Measurements from ENCODE around the gene SYT9. TPM values are rescaled to one million over a fixed set of nuclear protein-coding genes. Genes with fewer than 3 reads are reported as not detected.

SYT9 gene
- total RNA-seq, 1 experiment from 2014 or later, result not detected

DNA sequence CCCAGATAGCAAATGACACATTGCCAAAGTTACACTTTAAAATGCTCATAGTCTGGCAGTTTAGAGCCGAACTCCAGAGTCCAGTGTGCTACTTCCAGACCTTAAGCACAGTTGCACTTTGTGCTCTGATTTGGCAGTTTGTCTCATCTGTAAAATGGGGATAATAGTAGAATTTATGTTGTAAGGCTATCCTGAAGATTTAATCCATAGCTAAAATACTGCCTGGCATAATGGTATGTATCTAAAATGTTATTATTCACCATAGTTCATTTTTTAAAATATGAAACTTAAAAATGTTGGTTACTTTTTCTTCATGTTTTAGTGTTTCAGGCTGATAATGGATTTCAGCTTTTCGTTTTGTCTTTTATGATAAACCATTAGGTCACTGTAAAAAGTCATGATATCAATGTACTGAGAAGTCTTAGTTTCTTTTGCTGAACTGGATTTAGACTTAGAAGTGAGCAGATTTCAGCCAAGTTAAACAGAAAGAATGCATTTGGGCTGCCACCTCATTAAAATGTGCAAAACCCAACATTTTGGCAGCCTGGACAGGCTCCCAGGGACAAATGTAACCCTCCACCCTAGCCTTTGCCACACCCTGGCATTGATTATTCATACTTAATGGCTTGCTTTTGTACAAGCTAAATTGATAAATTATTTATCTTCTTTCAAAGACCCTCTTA lies 234.5 kb downstream of the SYT9 start:
- CTCF ChIA-PET, result no interaction called here
- Mint-ChIP-seq H3K27me3 (ENCODE audit: unreplicated experiment) (peaks cover 35% of the 10 kb centered on the region), H3K4me3 (ENCODE audit: low read depth, unreplicated experiment) (no peak overlapping the region), H3K9me3 (ENCODE audit: low read depth, unreplicated experiment) (no peaks in the 10 kb centered on the region), H3K36me3 (ENCODE audit: insufficient read depth, unreplicated experiment) (no peaks in the 10 kb centered on the region), H3K27ac (ENCODE audit: unreplicated experiment) (no peak overlapping the region), H3K4me1 (ENCODE audit: low read depth, unreplicated experiment) (no peaks in the 10 kb centered on the region)
- no TSS peak for BruUV-seq (replicated peaks)
- TF ChIP-seq, protein P1, sequence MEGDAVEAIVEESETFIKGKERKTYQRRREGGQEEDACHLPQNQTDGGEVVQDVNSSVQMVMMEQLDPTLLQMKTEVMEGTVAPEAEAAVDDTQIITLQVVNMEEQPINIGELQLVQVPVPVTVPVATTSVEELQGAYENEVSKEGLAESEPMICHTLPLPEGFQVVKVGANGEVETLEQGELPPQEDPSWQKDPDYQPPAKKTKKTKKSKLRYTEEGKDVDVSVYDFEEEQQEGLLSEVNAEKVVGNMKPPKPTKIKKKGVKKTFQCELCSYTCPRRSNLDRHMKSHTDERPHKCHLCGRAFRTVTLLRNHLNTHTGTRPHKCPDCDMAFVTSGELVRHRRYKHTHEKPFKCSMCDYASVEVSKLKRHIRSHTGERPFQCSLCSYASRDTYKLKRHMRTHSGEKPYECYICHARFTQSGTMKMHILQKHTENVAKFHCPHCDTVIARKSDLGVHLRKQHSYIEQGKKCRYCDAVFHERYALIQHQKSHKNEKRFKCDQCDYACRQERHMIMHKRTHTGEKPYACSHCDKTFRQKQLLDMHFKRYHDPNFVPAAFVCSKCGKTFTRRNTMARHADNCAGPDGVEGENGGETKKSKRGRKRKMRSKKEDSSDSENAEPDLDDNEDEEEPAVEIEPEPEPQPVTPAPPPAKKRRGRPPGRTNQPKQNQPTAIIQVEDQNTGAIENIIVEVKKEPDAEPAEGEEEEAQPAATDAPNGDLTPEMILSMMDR (IDR thresholded peaks at IDR 0.05; ENCODE audit: unreplicated experiment), result no peak
- intact Hi-C loops (cut with micrococcal nuclease; ENCODE audit: unreplicated experiment), result no loop called here
- no peak for DNase-seq

DNA sequence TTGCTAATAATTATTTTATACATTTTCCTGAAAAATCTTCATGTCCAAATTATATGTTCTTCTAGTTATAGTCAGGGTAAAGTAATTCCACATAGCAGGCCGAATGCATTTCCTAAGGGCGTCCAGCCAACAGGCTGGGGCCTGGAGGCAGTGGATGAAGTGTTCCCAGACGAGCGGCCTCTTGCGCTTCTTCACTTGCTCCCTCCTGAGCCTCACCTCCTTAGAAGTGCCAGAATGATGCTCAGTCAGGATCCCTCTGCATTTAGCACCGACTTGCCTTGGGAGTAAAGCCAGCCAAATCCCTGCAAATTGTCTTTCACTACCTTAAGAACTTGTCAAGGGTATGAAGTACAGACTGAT lies 235.1 kb downstream of the SYT9 start:
- Mint-ChIP-seq H3K27me3 (ENCODE audit: unreplicated experiment) (peaks cover 36% of the 10 kb centered on the region), H3K27ac (ENCODE audit: unreplicated experiment) (no peak overlapping the region), H3K9me3 (ENCODE audit: low read depth, unreplicated experiment) (no peaks in the 10 kb centered on the region), H3K4me3 (ENCODE audit: low read depth, unreplicated experiment) (no peak overlapping the region), H3K4me1 (ENCODE audit: low read depth, unreplicated experiment) (no peaks in the 10 kb centered on the region), H3K36me3 (ENCODE audit: insufficient read depth, unreplicated experiment) (no peaks in the 10 kb centered on the region)
- CTCF ChIA-PET, result no interaction called here
- TF ChIP-seq, protein P1 (IDR thresholded peaks at IDR 0.05; ENCODE audit: unreplicated experiment), result no peak
- no peak for DNase-seq
- BruUV-seq (replicated peaks), result no TSS peak
- intact Hi-C loops (cut with micrococcal nuclease; ENCODE audit: unreplicated experiment), result no loop called here

DNA sequence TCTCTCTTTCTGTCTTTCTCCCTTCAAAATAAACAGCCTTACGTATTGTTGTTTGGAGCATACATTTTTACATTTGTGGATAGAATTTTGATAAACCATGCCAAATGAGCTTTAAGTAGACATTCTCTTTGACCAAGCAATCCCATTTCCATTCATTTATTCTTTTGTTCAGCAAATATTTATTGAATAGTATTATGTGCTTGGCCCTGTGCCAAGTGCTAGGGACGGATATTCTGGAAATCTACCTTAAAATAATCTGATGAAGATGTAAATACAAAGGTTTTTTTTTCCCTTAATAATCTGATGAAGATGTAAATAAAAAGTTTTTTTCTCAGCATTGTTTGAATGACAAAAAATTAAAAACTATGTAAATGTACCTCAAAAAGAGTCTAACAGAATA lies 235.7 kb downstream of the SYT9 start:
- H3K9me3 Mint-ChIP-seq (ENCODE audit: low read depth, unreplicated experiment), result no peaks in the 10 kb centered on the region
- no TSS peak for BruUV-seq (replicated peaks)
- TF ChIP-seq, protein P1 (IDR thresholded peaks at IDR 0.05; ENCODE audit: unreplicated experiment), result no peak
- H3K27me3 Mint-ChIP-seq (ENCODE audit: unreplicated experiment), result peaks cover 36% of the 10 kb centered on the region
- intact Hi-C loops (cut with micrococcal nuclease; ENCODE audit: unreplicated experiment), result no loop called here
- no peaks in the 10 kb centered on the region for H3K4me1 Mint-ChIP-seq (ENCODE audit: low read depth, unreplicated experiment)
- CTCF ChIA-PET, result no interaction called here
- DNase-seq, result no peak
- no peaks in the 10 kb centered on the region for H3K36me3 Mint-ChIP-seq (ENCODE audit: insufficient read depth, unreplicated experiment)
- no peak overlapping the region for H3K4me3 Mint-ChIP-seq (ENCODE audit: low read depth, unreplicated experiment)
- H3K27ac Mint-ChIP-seq (ENCODE audit: unreplicated experiment), result no peak overlapping the region

DNA sequence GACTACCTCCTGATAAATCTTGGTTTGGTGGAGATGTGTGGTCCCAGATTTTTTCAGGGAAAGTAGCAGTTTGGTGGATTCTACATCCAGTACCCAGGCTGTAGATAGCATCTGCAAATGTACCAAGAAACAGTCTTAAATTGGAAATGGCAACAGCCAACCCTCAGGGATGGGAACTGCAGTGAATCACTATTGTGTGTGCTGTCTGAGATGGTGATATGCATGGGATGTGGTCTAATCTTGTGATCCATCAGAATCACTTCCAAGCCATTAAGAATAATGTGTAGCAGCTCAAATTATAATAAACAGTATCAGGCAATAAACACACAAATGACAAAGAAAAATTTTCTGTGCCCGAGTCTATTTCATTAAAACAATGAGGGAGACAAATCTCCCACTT lies 237.0 kb downstream of the SYT9 start:
- intact Hi-C loops (cut with micrococcal nuclease; ENCODE audit: unreplicated experiment), result no loop called here
- H3K4me3 Mint-ChIP-seq (ENCODE audit: low read depth, unreplicated experiment), result no peak overlapping the region
- TF ChIP-seq, protein P1 (IDR thresholded peaks at IDR 0.05; ENCODE audit: unreplicated experiment), result no peak
- H3K9me3 Mint-ChIP-seq (ENCODE audit: low read depth, unreplicated experiment), result no peaks in the 10 kb centered on the region
- H3K27ac Mint-ChIP-seq (ENCODE audit: unreplicated experiment), result no peak overlapping the region
- peaks cover 40% of the 10 kb centered on the region for H3K27me3 Mint-ChIP-seq (ENCODE audit: unreplicated experiment)
- no peaks in the 10 kb centered on the region for H3K4me1 Mint-ChIP-seq (ENCODE audit: low read depth, unreplicated experiment)
- BruUV-seq (replicated peaks), result no TSS peak
- H3K36me3 Mint-ChIP-seq (ENCODE audit: insufficient read depth, unreplicated experiment), result no peaks in the 10 kb centered on the region
- CTCF ChIA-PET, result no interaction called here
- DNase-seq, result no peak
